HG03565 (cell line): Measurements from ENCODE around the gene WDR88.

ENCODE experiments used
- ATAC-seq: cut with Tn5 transposase; IDR thresholded peaks from one replicate; pipeline ENCODE4 v1.9.1; 2021; ENCODE audit warnings: mild to moderate bottlenecking, moderate library complexity; ENCODE audit not compliant: unreplicated experiment

Gene WDR88

DNA sequence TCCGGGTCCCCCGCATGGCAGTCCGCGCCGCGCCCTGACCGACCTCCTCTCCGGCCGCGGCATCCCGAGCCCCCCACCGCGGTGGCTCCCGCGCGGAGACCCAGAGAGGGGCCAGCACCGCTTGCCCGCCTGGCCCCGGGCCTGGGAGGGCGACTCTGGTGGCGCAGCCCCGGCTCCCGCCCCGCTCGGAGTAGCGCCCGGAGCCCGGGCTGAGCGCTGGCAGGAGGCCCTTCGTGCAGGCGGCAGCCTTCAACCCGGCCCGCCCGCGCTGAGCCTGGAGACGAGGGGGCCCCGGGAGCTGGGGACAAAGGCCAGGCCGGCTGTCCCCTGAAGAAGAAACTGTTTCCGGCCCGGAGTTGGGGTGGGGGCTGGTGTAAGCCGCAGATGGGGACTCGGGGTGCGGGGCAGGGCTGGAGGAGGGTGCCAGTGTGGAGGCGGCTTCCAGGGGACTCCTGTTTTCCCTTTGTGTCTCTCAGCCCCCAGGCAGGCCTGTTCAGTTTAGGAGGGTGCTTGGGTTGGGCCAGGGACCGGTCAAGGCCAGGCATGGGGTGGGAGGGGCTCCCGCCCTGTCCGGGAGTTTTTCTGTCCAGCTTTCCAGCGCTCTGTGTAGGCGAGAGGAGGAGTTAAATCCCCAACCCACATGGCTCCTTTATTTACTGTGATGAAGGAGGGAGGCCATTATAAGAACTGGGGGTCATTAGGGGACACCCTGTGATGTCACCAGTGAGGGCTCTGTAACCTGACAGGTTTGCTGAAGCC lies 63.2 kb downstream of the WDR88 start:
- ATAC-seq = no peak

DNA sequence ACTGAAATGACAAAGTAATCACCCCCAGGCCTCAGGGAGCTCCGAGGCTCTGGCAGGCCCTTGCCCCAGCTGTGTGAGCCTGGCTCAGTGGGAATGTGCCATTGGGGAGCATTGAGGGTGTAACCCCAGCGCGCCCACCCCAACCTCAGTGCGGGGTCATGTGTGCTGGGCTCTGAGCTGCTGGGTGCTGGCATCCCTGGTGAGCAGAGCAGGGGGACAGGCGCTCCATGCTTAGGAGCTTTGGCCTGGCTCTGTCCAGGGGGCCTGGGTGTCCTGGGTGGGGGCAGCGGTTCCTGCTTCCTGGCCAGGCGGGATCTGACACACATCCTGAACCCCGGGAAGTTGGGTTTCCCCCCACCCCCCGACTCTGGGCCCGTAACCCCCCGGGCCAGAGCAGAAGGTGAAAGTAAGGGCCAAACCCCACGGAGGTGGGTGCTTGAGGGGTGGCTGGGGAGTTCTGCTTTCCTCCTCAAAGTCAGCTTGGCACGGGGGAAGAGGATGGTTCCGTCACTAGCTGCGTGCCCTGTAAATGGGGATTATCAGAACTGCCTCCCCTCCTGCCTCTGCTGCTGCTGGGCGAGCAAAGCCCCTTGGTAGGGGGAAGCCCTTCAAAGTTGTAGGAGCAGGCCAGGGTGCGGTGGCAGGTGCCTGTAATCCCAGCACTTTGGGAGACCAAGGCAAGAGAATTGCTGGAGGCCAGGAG lies 63.9 kb downstream of the WDR88 start:
- ATAC-seq = no peak

DNA sequence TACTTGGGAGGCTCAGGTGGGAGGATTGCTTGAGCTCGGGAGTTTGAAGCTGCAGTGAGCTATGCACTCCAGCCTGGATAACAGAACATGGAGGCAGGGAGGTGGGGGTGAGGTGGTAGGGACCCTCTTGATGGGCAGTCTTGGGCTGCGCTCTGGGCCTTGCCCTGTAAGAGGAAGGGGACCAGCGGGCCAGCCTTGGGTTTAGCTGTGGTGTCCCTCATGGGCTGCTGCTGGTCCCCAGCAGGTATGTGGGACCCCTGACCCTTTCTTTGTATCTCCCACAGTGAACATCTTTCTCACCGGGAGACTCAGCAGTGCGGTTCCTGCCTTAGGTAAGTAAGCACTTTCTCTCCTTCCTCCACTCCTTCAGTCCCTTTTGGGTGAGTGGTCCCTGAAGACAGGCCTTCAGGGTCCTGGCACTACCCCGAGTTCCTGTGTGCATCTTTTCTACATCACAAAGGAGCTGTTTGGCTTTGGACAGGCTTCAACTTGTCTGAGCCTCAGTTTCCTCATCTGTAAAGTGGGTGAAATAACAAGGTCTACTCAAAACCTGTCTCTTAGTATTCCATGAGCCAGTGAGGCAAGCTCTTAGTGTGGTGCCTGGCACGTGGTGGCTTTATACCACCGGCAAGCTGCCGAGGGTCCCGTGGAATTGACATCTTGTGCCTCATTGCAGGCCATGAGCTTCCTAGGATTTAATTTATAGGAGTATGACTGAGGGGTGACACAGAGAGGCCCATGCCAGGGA lies 64.7 kb downstream of the WDR88 start:
- ATAC-seq = no peak

DNA sequence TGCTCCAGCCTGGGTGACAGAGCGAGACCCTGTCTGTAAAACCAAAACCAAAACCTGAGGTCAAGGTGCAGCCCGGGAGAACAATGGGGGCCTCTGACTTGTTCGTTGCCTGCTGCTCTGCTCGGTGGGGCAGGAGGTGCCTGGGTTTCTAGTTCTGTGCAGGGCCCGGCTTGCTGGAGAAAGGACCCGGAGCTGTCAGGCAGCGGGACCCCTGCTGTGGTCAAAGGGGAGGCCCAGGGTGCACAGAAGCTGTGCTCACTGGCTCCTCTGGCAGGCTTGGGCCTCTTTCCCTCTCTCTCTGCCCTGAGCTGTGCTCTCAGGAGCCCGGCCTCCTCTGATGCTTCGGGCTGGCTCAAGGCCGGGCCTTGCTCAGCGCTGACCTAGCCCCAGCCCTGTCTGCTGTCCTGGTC lies 65.7 kb downstream of the WDR88 start:
- no peak for ATAC-seq

DNA sequence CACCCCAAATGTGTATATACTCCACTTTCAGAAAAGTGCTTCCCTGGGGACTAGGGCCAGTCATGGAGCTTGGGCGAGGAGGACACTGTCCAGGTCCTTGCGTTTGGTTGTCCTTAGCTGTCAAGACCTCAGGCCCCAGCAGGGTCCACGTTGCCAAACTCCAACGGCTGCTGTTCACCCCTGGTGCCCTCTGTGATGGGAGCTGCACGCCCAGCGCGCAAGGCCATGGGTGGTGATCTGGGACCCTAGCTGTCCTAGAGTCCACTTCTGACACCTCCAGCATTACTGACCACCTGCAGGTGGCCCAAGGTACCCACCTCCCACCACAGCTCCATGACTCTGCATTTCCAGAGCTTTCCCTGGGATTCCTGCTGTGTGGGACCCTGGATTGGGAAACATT lies 66.3 kb downstream of the WDR88 start:
- no peak for ATAC-seq

DNA sequence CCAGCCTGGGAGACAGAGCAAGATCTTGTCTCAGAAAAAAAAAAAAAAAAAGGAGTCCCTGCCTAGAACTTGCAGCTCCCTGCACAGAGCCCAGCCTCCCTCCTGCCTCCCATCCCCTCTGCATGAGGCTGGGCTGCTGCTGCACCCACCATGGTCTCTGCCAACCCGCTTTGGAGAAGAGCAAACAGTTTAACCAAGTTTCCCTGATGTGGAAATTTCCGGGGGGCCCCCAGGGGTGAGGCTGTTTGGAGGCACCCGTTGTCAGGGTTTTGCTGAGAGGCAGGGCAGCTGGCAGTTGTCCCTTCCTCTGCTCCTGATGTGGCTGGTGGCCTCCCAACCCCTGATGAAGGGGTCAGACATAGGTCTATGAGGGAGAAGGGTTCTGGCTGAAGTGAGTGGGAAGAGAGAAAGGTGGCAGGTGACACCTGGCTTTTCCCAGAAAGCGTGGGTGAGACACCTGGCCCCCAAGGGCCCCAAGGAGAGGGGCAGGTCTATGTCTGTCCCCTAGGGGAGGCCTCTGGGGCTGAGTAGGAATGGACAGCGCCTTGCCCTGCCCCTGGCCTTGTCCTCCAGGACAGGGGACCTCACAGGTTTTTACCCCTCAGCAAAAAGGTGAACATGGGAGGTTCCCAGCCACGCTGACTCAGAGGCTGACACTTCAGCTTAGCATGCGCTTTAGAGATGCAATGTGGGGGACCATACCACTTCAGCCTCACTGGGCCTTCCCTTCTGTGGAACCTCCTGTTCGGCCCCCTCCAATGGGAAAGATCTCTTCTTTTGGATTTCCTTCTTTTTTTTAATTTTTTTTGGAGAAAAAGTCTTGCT lies 67.7 kb downstream of the WDR88 start:
- no peak for ATAC-seq

DNA sequence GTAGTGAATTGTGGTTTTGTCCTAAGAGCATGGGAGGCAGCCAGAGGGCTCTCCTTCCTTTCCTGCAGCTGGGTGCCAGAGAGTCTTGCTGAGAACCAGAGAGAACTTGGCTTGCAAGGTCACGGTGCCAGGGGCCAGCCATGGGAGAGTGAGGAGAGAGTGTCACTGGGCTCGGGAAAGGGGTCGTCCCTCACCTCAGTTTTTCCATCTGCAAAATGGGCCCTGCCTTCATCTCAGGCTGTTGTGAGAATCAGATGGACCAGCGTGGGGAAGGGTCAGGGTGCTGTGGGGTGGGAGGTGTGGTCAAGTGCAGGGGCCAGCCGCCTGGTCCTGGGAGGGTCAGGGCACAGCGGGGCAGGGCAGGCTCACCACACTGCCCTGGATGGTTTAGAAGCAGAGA lies 69.6 kb downstream of the WDR88 start:
- no peak for ATAC-seq

DNA sequence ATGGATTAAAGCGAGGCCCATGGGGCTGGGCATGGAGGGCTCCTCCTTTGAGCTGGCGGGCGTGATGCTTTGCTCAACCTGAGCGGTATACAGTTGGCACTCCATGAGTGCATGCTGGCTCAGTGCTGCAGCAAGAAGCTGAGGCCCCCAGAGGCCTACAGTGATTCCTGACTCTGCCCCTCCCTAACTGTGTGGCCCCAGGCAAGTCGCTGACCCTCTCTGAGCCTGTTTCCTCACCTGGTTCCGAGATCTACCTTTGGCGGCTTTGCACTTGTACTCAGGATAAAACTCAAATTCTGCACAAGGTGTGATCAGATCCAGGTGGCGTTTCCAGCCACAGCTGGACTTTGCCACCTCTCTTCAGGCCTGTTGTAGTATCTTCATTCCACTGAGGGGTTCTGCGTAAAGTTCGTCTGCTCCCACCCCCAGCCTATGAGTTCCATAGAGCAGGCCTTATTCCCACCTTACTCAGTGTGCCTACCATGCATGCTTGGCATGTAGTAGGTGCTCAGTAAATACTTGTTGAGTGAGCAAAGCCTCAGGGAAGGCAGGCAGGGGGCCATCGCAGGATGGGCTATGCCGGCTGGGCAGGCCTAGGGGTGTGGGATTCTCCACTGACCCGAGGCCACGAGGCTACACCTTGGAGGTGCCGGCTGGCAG lies 70.1 kb downstream of the WDR88 start:
- ATAC-seq = no peak

DNA sequence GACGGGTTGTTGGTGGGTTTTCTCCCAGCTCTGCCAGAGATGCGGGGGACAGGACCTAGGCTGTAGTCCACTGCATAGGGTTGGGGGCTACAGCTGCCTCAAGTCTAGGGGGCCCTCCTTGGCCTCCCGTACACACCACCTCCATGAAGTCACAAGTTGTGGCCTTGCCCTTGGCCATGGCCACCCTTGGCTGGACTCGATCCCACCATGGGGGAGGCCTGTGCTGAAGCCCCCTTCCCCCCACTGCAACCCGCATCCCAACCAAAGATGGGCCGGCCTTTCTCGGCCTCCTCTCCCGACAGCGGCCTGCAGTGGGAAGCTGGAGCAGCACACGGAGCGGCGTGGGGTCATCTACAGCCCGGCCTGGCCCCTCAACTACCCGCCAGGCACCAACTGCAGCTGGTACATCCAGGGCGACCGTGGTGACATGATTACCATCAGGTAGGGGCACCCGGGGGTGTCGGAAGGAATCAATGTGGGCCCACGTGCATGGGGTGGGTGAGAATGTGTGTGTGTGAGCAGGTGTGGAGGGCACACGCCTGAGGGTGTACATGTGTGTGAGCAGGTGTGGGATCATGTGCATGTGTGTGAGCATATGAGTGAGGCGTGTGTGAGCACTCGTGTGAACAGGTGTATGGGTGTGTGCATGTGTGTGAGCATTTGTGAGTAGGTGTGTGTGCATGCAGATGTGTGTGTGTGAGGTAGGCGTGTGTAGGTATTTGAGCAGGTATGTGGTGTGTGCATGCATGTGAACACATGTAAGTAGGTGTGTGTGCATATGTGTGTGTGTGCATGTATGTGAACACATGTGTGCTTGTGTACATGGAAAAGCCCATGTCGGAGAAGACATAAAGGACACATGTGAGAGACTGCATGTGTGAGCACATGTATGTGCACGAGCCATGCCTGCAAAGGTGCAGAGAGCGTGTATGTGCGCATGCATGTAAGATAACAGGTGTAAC lies 70.9 kb downstream of the WDR88 start:
- no peak for ATAC-seq

DNA sequence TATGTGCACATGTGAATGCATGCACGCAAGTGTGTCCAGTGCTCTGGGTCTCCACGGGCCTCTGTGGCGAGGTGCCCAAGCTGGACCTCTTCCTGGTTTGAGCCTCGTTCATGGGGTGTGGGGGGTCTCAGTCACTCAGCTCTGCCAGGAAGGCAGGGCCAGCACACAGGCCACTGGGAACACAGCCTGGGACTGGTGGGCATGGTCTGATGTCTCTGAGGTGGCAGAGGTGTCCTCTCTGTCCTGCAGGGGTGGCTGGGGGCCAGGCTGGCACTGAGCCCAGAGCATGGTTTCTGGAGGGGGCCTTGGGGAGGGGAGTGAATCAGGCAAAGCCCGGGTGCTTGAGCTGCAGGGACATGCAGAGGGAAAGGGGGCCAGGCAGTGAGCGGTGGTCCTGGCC lies 71.6 kb downstream of the WDR88 start:
- ATAC-seq = no peak

DNA sequence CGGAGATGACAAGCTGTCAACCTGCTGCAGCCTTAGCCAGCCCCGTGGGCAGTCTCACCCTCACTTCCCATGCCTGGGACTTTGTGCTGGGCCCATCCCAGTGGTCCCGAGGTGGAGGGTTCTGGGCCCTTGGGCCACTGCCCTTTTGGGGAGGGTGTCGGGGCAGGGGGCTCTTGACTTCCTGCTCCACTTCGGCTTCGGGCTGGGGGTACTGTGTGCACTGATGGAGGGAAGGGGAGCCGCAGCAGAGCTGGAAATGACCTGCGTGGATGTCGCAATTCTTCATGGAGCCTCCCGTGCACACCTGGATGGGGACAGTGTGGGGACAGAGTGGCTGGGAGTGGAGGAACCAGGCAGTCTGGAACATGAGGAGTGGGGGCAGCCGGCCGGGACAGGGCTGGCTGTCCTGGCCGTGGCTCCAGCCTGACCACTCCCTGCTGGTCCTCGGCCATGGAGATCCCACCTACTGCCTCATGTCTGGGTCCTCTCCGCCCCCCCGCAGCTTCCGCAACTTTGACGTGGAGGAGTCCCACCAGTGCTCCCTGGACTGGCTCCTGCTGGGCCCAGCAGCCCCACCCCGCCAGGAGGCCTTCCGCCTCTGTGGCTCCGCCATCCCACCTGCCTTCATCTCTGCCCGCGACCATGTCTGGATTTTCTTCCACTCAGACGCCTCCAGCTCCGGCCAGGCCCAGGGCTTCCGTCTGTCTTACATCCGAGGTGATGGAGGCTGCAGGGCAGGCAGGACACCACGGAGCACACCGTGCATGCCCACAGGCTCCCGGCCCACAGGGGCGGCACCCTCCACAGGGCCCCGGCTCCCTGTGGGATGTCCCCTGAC lies 72.4 kb downstream of the WDR88 start:
- no peak for ATAC-seq

DNA sequence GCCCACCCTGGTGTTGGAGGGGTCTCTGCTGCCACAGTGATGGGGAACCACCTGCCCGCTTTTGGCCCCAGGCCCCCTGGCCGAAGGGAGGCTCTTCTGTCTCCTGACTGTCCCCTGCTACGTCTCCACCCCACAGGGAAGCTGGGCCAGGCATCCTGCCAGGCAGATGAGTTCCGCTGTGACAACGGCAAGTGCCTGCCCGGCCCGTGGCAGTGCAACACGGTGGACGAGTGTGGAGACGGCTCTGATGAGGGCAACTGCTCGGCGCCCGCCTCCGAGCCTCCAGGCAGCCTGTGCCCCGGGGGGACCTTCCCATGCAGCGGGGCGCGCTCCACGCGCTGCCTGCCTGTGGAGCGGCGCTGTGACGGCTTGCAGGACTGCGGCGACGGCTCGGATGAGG lies 73.2 kb downstream of the WDR88 start:
- ATAC-seq = no peak

DNA sequence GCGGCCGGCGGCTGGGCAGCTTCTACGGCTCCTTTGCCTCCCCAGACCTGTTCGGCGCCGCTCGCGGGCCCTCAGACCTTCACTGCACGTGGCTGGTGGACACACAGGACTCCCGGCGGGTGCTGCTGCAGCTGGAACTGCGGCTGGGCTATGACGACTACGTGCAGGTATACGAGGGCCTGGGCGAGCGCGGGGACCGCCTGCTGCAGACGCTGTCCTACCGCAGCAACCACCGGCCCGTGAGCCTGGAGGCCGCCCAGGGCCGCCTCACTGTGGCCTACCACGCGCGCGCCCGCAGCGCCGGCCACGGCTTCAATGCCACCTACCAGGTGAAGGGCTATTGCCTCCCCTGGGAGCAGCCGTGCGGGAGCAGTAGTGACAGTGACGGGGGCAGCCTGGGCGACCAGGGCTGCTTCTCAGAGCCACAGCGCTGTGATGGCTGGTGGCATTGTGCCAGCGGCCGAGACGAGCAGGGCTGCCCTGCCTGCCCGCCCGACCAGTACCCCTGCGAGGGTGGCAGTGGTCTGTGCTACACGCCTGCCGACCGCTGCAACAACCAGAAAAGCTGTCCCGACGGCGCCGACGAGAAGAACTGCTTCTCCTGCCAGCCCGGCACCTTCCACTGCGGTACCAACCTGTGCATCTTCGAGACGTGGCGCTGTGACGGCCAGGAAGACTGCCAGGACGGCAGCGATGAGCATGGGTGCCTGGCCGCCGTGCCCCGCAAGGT lies 73.8 kb downstream of the WDR88 start:
- ATAC-seq = no peak

DNA sequence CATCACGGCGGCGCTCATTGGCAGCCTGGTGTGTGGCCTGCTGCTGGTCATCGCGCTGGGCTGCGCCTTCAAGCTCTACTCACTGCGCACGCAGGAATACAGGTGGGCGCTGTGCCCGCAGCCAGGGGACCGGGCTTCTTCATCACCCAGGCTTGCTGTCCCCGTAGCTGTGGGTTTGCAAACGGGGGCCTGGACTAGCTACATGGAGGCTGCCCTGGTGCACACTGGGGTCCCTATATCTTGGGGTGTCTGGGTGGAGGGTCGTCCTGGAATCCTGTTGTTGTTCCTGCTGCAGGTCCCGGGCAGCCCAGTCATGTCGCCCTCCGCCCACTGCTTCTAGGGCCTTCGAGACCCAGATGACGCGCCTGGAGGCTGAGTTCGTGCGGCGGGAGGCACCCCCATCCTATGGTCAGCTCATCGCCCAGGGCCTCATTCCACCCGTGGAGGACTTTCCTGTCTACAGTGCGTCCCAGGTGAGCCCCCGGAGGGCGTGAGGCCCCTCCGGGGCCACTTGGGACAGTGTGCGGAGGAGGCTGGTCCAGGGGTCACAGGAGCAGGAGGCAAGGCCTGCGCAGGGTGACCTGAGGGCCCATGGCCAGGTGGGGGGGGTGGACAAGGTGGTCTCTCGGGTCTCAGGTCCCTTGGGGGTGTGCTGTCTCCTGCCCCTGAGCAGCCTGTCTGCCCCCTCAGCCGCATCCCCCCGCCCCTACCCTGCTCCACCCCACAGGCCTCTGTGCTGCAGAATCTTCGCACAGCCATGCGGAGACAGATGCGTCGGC lies 74.5 kb downstream of the WDR88 start:
- ATAC-seq = no peak

DNA sequence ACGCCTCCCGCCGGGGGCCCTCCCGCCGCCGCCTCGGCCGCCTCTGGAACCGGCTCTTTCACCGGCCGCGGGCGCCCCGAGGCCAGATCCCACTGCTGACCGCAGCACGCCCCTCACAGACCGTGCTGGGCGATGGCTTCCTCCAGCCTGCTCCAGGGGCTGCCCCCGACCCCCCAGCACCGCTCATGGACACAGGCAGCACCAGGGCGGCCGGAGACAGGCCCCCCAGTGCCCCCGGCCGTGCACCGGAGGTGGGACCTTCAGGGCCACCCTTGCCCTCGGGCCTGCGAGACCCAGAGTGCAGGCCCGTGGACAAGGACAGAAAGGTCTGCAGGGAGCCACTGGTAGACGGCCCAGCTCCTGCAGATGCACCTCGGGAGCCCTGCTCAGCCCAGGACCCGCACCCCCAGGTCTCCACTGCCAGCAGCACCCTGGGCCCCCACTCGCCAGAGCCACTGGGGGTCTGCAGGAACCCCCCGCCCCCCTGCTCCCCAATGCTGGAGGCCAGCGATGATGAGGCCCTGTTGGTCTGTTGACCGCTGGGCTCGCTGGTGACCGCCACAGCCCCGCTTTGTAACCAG lies 75.2 kb downstream of the WDR88 start:
- no peak for ATAC-seq

DNA sequence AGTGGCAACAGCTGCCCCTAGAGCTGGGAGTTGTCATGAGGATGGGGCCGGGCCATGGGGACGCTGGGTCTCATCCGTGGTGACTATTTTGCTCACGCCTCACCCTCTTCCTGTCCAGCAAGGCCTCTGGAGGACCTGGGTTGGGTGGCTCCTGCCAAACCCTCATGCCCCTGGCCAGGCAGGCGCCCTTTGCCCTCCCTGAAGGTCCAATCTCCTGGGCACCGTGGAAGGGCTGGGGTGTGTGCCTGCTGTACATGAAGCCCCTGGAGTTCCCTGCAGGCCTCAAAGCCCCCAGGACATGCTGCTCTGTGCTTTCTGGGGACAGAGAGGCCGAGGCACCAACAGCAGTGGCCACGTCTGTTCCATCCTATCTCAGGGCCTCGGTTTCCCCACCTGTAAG lies 76.0 kb downstream of the WDR88 start:
- ATAC-seq = no peak
